ENCODE data around the gene NHERF1. TPM values are rescaled to one million over a fixed set of nuclear protein-coding genes. Genes with fewer than 3 reads are reported as not detected.

Gene NHERF1
- total RNA-seq, 2 donors from 2014 or later, result 76.2 to 160 TPM

DNA sequence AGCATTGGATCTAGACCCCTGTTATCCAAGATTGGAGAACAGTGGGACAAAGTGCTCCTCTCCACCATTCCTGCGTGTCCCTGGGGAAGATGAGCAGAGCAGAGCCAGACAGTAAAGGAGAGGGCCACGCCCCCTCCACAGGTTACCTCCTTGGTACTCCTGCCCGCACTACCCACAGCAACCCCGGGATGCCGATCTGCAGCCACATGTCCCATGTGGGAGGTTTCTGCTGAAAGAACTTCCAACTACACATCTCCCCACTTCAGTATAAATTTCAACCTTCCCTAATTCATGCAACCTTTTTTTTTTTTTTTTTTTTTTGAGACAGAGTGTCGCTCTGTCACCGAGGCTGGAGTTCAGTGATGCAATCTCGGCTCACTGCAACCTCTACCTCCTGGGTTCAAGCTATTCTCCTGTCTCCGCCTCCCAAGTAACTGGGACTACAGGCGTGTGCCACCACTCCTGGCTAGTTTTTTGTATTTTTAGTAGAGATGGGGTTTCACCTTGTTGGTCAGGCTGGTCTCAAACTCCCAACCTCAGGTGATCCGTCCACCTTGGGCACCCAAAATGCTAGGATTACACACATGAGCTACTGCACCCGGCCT, 9.1 kb upstream of the NHERF1 start:
- H3K27me3 Mint-ChIP-seq, result no peaks in the 10 kb centered on the region
- peaks cover 40% of the 10 kb centered on the region for H3K4me1 Mint-ChIP-seq
- no peaks in the 10 kb centered on the region for H3K9me3 Mint-ChIP-seq
- H3K27ac Mint-ChIP-seq, result peak overlapping the region; percentile 1
- no peak for ATAC-seq (replicated peaks)
- H3K36me3 Mint-ChIP-seq (ENCODE audit: low read depth), result no peaks in the 10 kb centered on the region
- H3K4me3 Mint-ChIP-seq, result peak overlapping the region; percentile 82

DNA sequence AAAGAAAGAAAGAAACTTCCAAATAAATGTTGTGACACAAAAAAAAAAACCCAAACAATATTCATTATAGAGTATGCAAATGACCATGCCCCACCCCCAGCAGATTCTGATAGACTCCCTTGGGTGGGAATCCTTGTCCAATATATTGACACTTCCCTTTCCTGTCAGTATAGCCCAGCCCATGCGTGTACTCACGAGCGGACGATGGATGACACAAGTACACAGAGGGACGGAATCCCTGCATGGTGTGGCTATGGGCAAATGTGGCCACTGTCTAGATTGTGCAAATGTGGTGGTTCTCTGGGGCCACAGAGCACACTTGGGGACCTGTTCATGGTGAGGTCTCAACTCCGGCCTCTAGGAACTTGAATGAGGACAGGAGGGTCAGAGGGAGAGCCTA, 8.3 kb upstream of the NHERF1 start:
- Mint-ChIP-seq H3K36me3 (ENCODE audit: low read depth) (no peaks in the 10 kb centered on the region), H3K4me3 (peak overlapping the region; percentile 62), H3K27ac (peak overlapping the region; percentile 43), H3K4me1 (peaks cover 46% of the 10 kb centered on the region), H3K27me3 (no peaks in the 10 kb centered on the region), H3K9me3 (no peaks in the 10 kb centered on the region)
- ATAC-seq (replicated peaks), result no peak

GRCh38 chr17:74740641-74741387, 7.6 kb upstream of the NHERF1 start:
- H3K36me3 Mint-ChIP-seq (ENCODE audit: low read depth), result no peaks in the 10 kb centered on the region
- H3K27me3 Mint-ChIP-seq, result no peaks in the 10 kb centered on the region
- H3K4me1 Mint-ChIP-seq, result peaks cover 46% of the 10 kb centered on the region
- H3K4me3 Mint-ChIP-seq, result peak overlapping the region; percentile 62
- H3K9me3 Mint-ChIP-seq, result no peaks in the 10 kb centered on the region
- ATAC-seq (replicated peaks), result no peak
- H3K27ac Mint-ChIP-seq, result peak overlapping the region; percentile 43

DNA sequence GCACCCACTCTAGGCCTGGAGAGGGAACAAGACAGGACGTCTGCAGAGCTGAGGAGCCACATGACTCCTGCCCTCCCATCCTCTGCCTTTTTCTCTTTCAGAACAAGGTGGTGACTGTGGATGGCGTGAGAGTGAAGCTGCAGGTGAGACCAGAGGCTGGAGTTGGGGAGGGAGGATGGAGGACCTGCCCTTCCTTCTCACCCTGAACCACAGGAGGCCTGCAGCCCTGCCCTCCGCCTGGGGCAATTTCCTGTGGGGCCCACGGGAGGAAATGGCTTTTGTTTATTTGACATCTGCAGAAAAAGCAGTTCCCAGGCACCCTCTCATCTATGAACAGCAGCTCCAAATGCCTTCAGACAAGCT, 6.3 kb upstream of the NHERF1 start:
- Mint-ChIP-seq H3K4me3 (peak overlapping the region; percentile 62), H3K27ac (peak overlapping the region; percentile 65), H3K27me3 (no peaks in the 10 kb centered on the region), H3K9me3 (no peaks in the 10 kb centered on the region), H3K4me1 (peaks cover 50% of the 10 kb centered on the region), H3K36me3 (ENCODE audit: low read depth) (no peaks in the 10 kb centered on the region)
- peak; percentile 14 for ATAC-seq (replicated peaks)

- Mint-ChIP-seq H3K4me3 (peak overlapping the region; percentile 62), H3K27me3 (no peaks in the 10 kb centered on the region), H3K9me3 (no peaks in the 10 kb centered on the region), H3K27ac (peak overlapping the region; percentile 65), H3K4me1 (peaks cover 50% of the 10 kb centered on the region), H3K36me3 (ENCODE audit: low read depth) (no peaks in the 10 kb centered on the region)
- ATAC-seq (replicated peaks), result no peak
Measured at GRCh38 chr17:74742978-74743545, 5.4 kb upstream of the NHERF1 start.

- H3K9me3 Mint-ChIP-seq, result no peaks in the 10 kb centered on the region
- H3K36me3 Mint-ChIP-seq (ENCODE audit: low read depth), result no peaks in the 10 kb centered on the region
- H3K4me1 Mint-ChIP-seq, result peaks cover 48% of the 10 kb centered on the region
- ATAC-seq (replicated peaks), result no peak
- H3K27ac Mint-ChIP-seq, result peak overlapping the region; percentile 65
- peak overlapping the region; percentile 62 for H3K4me3 Mint-ChIP-seq
- H3K27me3 Mint-ChIP-seq, result no peaks in the 10 kb centered on the region
Measured at GRCh38 chr17:74743755-74744154, 4.7 kb upstream of the NHERF1 start.

- peaks cover under 1% of the 10 kb centered on the region for H3K36me3 Mint-ChIP-seq (ENCODE audit: low read depth)
- peak overlapping the region; percentile 65 for H3K27ac Mint-ChIP-seq
- H3K4me3 Mint-ChIP-seq, result peak overlapping the region; percentile 62
- peaks cover 42% of the 10 kb centered on the region for H3K4me1 Mint-ChIP-seq
- ATAC-seq (replicated peaks), result no peak
- H3K9me3 Mint-ChIP-seq, result no peaks in the 10 kb centered on the region
- no peaks in the 10 kb centered on the region for H3K27me3 Mint-ChIP-seq
Measured at GRCh38 chr17:74744349-74744713, 4.1 kb upstream of the NHERF1 start.

- ATAC-seq (replicated peaks), result peak; percentile 25
- Mint-ChIP-seq H3K36me3 (ENCODE audit: low read depth) (peaks cover 6% of the 10 kb centered on the region), H3K4me3 (peak overlapping the region; percentile 62), H3K27ac (peak overlapping the region; percentile 65), H3K27me3 (no peaks in the 10 kb centered on the region), H3K9me3 (no peaks in the 10 kb centered on the region), H3K4me1 (peaks cover 41% of the 10 kb centered on the region)
Measured at GRCh38 chr17:74744714-74745547, 3.5 kb upstream of the NHERF1 start.

DNA sequence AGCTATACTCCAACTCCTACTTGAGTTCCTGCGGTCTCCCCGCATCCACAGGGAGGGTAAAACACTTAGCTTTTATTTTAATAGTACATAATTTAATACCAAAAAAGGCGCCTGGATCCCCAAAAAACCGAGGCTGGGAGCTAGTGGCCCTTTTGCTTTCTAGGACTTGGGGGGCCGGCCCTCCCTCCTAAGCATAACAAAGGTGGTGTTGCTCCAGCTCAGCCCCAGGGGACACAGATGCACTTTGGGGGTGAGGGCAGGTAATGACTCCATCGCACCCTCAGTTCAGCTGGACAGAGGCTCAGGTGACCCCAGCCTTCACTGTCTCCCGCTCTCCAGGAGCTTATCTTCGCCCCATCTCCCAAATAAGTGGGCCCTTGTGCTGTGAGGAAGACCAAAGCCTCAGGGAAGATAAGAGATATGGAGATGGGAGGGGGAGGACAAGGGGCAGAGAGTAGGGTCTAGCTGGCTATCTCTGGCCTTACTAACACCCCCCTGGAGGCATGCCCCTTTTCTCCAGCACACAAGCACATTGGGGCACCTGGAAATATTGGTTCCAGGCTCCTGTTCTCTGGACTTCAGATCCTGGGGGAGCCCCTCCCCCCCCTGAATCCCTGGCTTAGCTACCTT, 2.8 kb upstream of the NHERF1 start:
- Mint-ChIP-seq H3K9me3 (no peaks in the 10 kb centered on the region), H3K4me1 (peaks cover 36% of the 10 kb centered on the region), H3K4me3 (no peak overlapping the region), H3K27ac (no peak overlapping the region), H3K27me3 (no peaks in the 10 kb centered on the region), H3K36me3 (ENCODE audit: low read depth) (peaks cover 13% of the 10 kb centered on the region)
- ATAC-seq (replicated peaks), result no peak

DNA sequence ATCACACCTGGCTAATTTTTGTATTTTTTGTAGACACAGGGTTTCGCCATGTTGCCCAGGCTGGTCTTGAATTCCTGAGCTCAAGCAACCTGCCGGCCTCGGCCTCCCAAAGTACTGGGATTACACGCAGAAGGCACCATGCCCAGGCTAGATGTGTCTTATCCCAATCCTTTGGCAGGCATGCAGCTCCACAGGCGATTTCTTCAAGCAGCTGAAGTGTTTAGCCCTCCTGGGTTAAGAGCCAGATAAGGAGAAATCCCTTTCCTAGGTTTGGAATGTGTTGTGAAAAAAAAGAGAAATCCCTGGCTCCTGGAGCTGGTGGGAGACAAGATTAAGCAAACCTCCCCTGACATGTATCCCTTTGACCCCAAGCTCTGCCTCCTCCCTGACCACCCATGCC, 2.1 kb upstream of the NHERF1 start:
- no peaks in the 10 kb centered on the region for H3K9me3 Mint-ChIP-seq
- peaks cover 21% of the 10 kb centered on the region for H3K36me3 Mint-ChIP-seq (ENCODE audit: low read depth)
- no peaks in the 10 kb centered on the region for H3K27me3 Mint-ChIP-seq
- H3K4me1 Mint-ChIP-seq, result peaks cover 36% of the 10 kb centered on the region
- H3K27ac Mint-ChIP-seq, result peak overlapping the region; percentile 31
- peak overlapping the region; percentile 100 for H3K4me3 Mint-ChIP-seq
- no peak for ATAC-seq (replicated peaks)

DNA sequence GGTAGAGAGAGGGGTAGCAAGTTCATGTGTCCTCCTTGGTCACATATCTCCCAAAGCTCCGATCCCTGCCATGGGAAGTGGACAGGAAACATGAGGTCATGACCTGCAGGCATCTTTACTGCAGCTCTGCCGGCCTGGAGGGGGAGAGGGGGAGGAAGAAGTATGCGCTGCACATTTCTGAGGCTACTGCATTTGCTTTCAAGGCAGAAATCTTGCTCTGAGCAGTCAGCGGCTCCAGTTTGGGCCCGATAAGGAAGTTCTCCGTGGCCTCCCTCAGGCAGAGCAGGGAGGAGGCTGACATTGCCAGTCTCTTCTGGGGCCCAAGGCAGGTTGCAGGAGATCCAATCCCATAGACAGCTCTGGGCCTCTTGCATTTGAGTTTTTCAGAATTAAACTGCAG, 1.5 kb upstream of the NHERF1 start:
- no peak for ATAC-seq (replicated peaks)
- H3K36me3 Mint-ChIP-seq (ENCODE audit: low read depth), result peaks cover 26% of the 10 kb centered on the region

DNA sequence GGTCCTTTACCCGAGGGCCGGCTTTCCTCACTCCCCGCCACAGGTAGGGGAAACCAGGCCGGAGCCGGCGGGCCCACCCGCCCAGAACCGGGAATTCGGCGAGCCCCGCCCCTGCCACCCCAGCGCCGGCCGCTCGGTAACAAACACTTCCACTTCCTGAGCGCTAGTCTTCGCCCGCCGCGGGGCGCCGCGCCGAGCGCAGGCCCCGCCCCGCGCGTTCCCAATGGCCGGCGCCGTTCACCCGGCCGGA, 224 bp upstream of the NHERF1 start:
- no peak for ATAC-seq (replicated peaks)
- Mint-ChIP-seq H3K4me1 (peaks cover 34% of the 10 kb centered on the region), H3K27me3 (no peaks in the 10 kb centered on the region), H3K4me3 (peak overlapping the region; percentile 100), H3K27ac (no peak overlapping the region), H3K36me3 (ENCODE audit: low read depth) (peaks cover 39% of the 10 kb centered on the region), H3K9me3 (no peaks in the 10 kb centered on the region)

More for the DNA sequence above, 1.5 kb upstream of the NHERF1 start:
- H3K4me3 Mint-ChIP-seq, result peak overlapping the region; percentile 100
- H3K4me1 Mint-ChIP-seq, result peaks cover 31% of the 10 kb centered on the region
- H3K27me3 Mint-ChIP-seq, result no peaks in the 10 kb centered on the region
- H3K27ac Mint-ChIP-seq, result peak overlapping the region; percentile 31
- no peaks in the 10 kb centered on the region for H3K9me3 Mint-ChIP-seq

- ATAC-seq (replicated peaks), result peak; percentile 22
- Mint-ChIP-seq H3K27me3 (no peaks in the 10 kb centered on the region), H3K4me1 (peaks cover 23% of the 10 kb centered on the region), H3K9me3 (no peaks in the 10 kb centered on the region), H3K27ac (peak overlapping the region; percentile 98), H3K36me3 (ENCODE audit: low read depth) (peaks cover 51% of the 10 kb centered on the region), H3K4me3 (peak overlapping the region; percentile 100)
Measured at GRCh38 chr17:74749279-74750038, 1.0 kb downstream of the NHERF1 start.

DNA sequence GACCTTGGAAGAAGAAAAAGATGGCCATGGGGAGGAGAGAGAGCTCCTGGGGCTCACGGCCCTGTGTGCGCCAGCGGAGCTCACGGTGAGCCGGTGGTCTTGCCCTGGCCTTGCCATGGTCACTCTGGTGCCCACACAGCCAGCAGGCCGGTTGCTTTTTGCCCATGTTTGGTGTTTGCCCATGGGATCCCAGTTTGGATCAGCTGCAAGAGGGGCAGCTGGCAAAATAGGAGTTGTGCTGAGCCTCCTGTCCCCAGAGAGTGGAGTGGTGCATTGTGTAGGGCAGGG, 1.6 kb downstream of the NHERF1 start:
- Mint-ChIP-seq H3K4me3 (peak overlapping the region; percentile 100), H3K4me1 (peaks cover 20% of the 10 kb centered on the region), H3K27ac (peak overlapping the region; percentile 98)

More for the DNA sequence above, 1.6 kb downstream of the NHERF1 start:
- Mint-ChIP-seq H3K27me3 (no peaks in the 10 kb centered on the region), H3K36me3 (ENCODE audit: low read depth) (peaks cover 57% of the 10 kb centered on the region), H3K9me3 (no peaks in the 10 kb centered on the region)
- no peak for ATAC-seq (replicated peaks)

Measured in activated T-helper 17 cell treated with anti-CD3 and anti-CD28 coated beads, Interleukin-2, amount 50 U/mL, for 72 hours (primary cell).